Measurements from ENCODE around the gene CYP4B1.
"Not testable (repeated sequence)": the region's sequence is repeated elsewhere in the genome, so short reads cannot be mapped to it uniquely, and the experiment has no call there.

CYP4B1 gene

DNA sequence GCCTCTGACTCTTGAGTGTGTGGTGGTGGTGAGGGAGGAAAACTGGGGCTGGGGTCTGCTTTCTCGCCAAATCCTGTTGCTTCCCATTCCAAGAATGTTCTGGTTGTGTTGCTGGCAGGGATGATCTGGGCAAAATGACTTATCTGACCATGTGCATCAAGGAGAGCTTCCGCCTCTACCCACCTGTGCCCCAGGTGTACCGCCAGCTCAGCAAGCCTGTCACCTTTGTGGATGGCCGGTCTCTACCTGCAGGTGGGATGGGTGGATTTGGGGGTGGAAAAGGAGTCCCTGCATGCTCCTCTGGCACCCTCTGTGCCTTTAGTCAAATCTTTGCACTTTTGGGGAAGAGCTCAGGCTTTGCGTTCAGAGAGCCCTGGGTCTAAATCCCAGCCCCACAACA, 18.1 kb downstream of the CYP4B1 start:
- DNase-seq (ENCODE audit: low read depth), result no peak

DNA sequence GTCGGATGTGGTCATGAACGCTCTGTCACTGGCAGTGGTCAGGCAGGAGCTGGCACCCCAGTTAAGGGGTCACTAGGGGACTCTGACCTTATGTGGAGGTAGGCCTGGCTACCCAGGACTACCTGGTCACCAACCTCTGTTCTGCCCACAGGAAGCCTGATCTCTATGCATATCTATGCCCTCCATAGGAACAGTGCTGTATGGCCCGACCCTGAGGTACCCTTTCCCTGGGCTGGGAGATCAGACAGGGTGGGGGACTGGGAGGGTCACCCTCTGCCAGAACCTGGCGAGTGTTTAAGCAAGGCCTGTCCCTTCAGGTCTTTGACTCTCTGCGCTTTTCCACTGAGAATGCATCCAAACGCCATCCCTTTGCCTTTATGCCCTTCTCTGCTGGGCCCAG, 19.0 kb downstream of the CYP4B1 start:
- DNase-seq (ENCODE audit: low read depth), result no peak

DNA sequence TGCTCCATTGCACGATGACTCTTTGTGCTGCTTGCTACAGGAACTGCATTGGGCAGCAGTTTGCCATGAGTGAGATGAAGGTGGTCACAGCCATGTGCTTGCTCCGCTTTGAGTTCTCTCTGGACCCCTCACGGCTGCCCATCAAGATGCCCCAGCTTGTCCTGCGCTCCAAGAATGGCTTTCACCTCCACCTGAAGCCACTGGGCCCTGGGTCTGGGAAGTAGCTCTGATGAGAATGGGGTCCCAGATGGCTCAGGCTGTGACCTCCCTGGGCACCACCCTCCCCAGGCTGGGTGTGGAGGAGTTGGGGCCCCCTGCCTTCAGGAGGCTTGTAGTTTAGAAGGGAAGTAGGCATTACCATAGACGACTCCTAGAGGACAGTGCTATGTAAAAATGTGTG, 19.7 kb downstream of the CYP4B1 start:
- no peak for DNase-seq (ENCODE audit: low read depth)

DNA sequence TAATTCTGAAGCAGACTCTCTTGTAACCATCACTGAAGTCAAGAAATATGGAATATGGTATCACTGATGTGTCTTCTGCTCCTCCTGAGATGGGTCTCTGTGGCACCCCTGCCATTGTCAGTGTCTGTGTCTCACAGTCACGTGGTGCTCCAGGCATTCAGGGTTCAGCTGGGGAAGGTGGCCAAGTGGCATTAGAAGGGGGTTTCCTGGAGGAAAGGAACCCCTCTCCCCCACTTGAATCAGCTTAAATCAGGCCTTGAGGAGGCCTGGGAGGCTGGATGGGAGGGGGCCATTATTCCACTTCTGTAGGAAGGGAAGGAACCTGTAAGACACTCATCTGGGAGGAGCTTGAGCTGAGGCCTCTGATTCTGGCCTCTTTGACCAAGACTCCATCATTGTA, 20.5 kb downstream of the CYP4B1 start:
- DNase-seq (ENCODE audit: low read depth), result no peak

DNA sequence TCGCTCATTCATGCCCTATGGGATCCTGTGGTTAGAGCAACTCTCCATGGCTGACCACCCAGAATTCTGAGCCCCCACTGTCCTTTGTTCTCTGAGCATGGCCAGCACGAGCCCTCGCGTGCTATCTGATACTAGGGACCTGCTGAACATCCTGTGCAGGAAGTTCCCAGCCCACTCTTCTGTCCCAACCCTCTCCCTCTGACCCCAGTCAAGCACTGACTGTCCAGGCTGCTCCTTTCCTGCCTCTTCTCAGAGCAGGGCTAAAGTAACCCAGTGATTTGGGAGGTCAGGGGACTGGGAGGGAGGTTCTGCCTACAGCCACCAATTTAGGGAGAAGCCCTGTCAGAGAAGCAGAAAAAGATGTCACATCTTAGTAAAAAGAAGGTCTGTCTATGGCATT, 21.2 kb downstream of the CYP4B1 start:
- no peak for DNase-seq (ENCODE audit: low read depth)

DNA sequence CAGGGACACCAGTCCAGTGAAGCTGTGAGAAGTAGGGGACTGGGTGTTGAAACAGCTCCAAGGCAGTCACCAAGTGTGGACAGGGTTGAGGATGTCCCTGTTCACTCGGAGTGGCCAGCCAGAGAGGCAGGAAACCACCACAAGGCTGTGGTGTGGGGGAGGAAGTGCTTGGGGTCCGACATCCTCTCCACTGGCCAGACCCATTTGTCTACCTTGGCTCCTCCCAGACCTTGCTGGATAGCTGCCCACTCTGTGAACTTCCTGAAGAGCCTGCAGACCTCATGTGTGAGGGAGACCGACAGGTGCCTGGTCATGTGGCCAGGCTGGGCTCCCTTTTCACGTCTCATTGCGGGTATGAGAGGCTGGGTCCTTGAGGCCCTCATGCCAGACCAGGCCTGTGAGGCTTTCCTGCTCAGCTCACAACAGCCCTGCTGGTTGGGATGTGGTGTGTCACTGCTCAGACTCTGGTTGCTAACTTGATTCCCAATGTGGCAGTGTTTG, 21.8 kb downstream of the CYP4B1 start:
- DNase-seq (ENCODE audit: low read depth), result no peak

DNA sequence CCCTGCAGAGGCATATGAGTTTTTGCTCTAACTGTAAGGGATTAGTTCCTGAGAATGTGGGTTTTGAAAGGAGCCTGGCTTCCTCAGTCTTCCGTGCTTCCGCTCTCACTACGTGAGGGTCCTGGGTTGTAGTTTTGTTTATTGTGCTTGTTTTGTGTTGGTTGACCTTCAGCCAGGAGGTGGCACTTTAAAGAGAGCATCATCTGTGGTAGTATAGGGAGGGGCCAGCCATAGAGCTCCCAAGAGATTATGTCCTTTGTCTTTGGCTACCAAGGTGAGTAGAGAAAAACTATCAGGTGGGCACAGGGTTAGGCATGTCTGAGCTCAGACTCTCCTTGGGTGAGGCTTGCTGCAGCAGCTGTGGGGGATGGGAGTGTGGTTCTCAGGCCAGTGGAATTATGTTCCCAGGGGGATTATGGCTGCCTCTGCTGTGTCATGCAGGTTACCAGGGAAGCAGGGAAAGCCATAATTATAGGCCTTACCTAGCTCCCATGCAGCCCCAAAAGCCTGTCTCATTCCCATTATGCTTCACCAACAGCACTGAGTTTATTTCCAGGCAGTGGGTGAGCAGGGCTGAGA, 23.5 kb downstream of the CYP4B1 start:
- no peak for DNase-seq (ENCODE audit: low read depth)

DNA sequence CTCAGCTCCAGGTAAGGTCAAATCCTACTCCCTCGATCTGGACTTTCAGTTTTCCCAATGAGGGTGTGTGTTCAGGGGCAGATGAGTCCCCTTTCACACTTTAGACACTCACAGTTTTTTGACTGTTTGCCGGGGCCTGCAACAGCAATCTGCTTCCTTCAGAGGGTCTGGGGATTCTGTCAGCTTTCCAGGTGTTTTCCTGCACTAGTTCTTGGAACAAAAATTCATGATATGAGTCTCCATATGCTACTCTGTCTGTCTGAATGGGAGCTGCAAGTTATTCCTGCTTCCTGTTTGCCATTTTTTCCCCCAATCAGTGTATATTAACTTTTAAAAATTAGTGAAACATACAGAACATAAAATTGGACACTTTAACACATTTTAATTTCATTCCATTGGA, 24.3 kb downstream of the CYP4B1 start:
- no peak for DNase-seq (ENCODE audit: low read depth)

DNA sequence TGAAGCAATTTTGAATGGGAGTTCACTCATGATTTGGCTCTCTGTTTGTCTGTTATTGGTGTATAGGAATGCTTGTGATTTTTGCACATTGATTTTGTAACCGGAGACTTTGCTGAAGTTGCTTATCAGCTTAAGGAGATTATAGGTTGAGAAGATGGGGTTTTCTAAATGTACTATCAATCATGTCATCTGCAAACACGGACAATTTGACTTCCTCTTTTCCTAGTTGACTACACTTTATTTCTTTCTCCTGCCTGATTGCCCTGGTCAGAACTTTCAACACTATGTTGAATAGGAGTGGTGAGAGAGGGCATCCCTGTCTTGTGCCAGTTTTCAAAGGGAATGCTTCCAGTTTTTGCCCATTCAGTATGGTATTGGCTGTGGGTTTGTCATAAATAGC, 28.0 kb downstream of the CYP4B1 start:
- DNase-seq (ENCODE audit: low read depth), result not testable (repeated sequence)

DNA sequence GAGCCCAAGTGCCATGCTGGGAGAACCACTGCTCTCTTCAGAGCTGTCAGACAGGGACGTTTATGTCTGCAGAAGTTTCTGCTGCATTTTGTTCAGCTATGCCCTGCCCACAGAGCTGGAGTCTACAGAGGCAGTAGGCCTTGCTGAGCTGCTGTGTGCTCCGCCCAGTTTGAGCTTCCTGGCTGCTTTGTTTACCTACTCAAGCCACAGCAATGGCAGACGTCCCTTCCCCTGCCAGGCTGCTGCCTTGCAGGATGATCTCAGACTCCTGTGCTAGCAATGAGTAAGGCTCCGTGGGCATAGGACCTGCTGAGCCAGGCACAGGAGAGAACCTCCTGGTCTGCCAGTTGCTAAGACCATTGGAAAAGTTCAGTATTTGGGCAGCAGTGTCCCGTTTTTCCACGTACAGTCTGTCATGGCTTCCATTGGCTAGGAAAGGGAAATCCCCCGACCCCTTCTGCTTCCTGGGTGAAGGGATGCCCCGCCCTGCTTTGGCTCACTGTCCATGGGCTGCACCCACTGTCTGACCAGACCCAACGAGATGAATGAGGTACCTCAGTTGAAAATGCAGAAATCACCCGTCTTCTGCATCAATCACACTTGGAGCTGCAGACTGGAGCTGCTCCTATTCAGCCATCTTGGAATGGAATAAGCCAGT, 31.9 kb downstream of the CYP4B1 start:
- DNase-seq (ENCODE audit: low read depth), result no peak

DNA sequence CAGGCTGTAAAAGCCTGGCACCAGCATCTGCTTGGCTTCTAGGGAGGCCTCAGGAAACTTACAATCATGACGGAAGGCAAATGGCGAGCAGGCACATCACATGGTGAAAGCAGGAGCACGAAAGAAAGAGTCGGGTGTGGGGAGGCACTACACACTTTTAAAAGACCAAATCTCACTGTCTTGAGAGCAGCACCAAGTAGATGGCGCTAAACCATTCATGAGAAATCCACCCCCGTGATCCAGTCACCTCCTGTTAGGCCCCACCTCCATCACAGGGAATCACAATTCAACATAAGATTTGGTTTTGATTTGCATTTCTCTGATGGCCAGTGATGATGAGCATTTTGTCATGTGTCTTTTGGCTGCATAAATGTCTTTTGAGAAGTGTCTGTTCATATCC, 36.6 kb downstream of the CYP4B1 start:
- DNase-seq (ENCODE audit: low read depth), result not testable (repeated sequence)

DNA sequence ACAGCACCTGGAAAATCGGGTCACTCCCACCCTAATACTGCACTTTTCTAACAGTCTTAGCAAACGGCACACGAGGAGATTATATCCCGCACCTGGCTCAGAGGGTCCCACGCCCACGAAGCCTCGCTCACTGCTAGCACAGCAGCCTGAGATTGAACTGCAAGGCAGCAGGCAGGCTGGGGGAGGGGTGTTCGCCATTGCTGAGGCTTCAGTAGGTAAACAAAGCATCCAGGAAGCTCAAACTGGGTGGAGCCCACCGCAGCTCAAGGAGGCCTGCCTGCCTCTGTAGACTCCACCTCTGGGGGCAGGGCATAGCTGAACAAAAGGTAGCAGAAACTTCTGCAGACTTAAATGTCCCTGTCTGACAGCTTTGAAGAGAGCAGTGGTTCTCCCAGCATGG, 47.5 kb downstream of the CYP4B1 start:
- DNase-seq (ENCODE audit: low read depth), result not testable (repeated sequence)

DNA sequence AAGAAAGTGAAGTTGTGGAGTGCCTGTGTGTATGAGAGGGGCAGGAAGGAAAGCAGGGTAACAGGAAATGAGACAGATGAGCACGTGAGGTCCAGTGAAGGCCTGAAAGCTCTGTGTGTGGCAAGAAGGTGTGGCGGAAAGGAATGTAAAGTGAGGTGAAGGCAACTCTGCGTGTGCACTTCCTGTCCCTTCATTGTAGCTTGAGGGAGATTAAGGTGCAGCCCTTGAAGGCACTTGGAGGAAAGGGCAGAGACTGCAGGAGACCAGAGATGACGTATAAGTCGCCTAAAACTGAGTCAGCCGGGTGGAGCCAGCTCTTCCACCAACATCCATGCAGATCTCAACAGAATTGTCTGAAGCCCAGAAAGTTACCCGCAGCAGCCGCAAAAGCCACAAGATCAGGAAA, 58.8 kb downstream of the CYP4B1 start:
- not testable (repeated sequence) for DNase-seq (ENCODE audit: low read depth)

DNA sequence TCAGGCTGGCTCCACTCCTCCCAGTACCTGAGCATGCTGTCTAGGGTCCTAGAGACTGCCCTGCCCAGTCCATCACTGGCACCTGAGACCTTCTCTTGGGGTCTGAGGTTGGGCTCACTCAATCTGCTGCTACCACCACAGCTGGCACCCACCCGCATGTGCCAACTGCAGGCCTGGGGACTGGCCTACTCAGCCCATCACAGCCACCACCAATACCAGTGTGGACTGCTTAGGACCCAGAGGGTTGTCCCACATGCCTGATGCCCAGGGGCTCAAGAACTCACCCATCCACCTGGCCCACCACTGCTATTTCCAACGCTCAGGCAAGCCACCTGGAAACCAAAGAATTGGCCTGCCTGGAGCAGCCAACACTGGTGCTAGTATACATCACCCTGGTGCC, 63.5 kb downstream of the CYP4B1 start:
- no peak for DNase-seq (ENCODE audit: low read depth)
